Measurements from ENCODE around the gene ZFYVE26. TPM values are rescaled to one million over a fixed set of nuclear protein-coding genes. Genes with fewer than 3 reads are reported as not detected.
A peak's percentile ranks its signal among the peaks of the same experiment; 100 is the strongest.

Gene ZFYVE26
- polyA plus RNA-seq (2013, experiment 1 of 4), result 13.6 TPM
- polyA plus RNA-seq (2013, experiment 2 of 4), result 16.1 TPM
- 10.5 TPM for polyA plus RNA-seq (2013, experiment 3 of 4)
- 13.1 TPM for polyA plus RNA-seq (2013, experiment 4 of 4)

- WGBS, 2 experiments, result 1% methylated on average over 26 of the region's 26 CpGs
- Histone ChIP-seq H3K9me3 (ENCODE audit: control insufficient read depth, low read length) (no peaks in the 10 kb centered on the region), H3K27ac (ENCODE audit: insufficient read depth, low read depth, low read length, poor library complexity, severe bottlenecking) (peak within 1 kb of the TSS; percentile 60), H3K4me3 (ENCODE audit: insufficient read depth, low read depth, low read length) (peak within 1 kb of the TSS; percentile 87), H3K36me3 (ENCODE audit: control insufficient read depth, insufficient read depth, low read length) (peaks cover 6% of the 10 kb centered on the region), H3K4me1 (ENCODE audit: control insufficient read depth, insufficient read depth, low read length) (peaks cover 6% of the 10 kb centered on the region), H3K27me3 (ENCODE audit: control insufficient read depth, insufficient read depth, low read length, poor library complexity, severe bottlenecking) (no peaks in the 10 kb centered on the region)
Observed at GRCh38 chr14:67816326-67817002, at the start of gene ZFYVE26. Gene ZFYVE26 (minus strand): TSS chr14:67816590. CDS start chr14:67815963, 627 bp downstream.

GRCh38 chr14:67863223-67863622 lies 46.8 kb upstream of the ZFYVE26 start:
- 93 to 95% methylated on average over 2 of the region's 2 CpGs for WGBS, 2 experiments
- Histone ChIP-seq H3K4me3 (ENCODE audit: insufficient read depth, low read depth, low read length) (no peak overlapping the region), H3K36me3 (ENCODE audit: control insufficient read depth, insufficient read depth, low read length) (peaks cover 10% of the 10 kb centered on the region), H3K9me3 (ENCODE audit: control insufficient read depth, low read length) (no peaks in the 10 kb centered on the region), H3K27me3 (ENCODE audit: control insufficient read depth, insufficient read depth, low read length, poor library complexity, severe bottlenecking) (no peaks in the 10 kb centered on the region), H3K4me1 (ENCODE audit: control insufficient read depth, insufficient read depth, low read length) (no peaks in the 10 kb centered on the region), H3K27ac (ENCODE audit: insufficient read depth, low read depth, low read length, poor library complexity, severe bottlenecking) (no peak overlapping the region)

- Histone ChIP-seq H3K4me1 (ENCODE audit: control insufficient read depth, insufficient read depth, low read length) (no peaks in the 10 kb centered on the region), H3K27ac (ENCODE audit: insufficient read depth, low read depth, low read length, poor library complexity, severe bottlenecking) (no peak overlapping the region), H3K36me3 (ENCODE audit: control insufficient read depth, insufficient read depth, low read length) (no peaks in the 10 kb centered on the region), H3K9me3 (ENCODE audit: control insufficient read depth, low read length) (no peaks in the 10 kb centered on the region), H3K4me3 (ENCODE audit: insufficient read depth, low read depth, low read length) (no peak overlapping the region), H3K27me3 (ENCODE audit: control insufficient read depth, insufficient read depth, low read length, poor library complexity, severe bottlenecking) (no peaks in the 10 kb centered on the region)
- 92% methylated on average over 1 of the region's 1 CpG; no CpG with 5 or more reads in 1 of the 2 experiments for WGBS, 2 experiments
Observed at GRCh38 chr14:67859169-67859749, 42.9 kb upstream of the ZFYVE26 start.

- no peaks in the 10 kb centered on the region for H3K27me3 ChIP-seq (ENCODE audit: control insufficient read depth, insufficient read depth, low read length, poor library complexity, severe bottlenecking)
- no peaks in the 10 kb centered on the region for H3K9me3 ChIP-seq (ENCODE audit: control insufficient read depth, low read length)
- H3K4me1 ChIP-seq (ENCODE audit: control insufficient read depth, insufficient read depth, low read length), result no peaks in the 10 kb centered on the region
- WGBS, 2 experiments, result 93 to 95% methylated on average over 20 of the region's 20 CpGs
- no peaks in the 10 kb centered on the region for H3K36me3 ChIP-seq (ENCODE audit: control insufficient read depth, insufficient read depth, low read length)
- no peak overlapping the region for H3K4me3 ChIP-seq (ENCODE audit: insufficient read depth, low read depth, low read length)
- H3K27ac ChIP-seq (ENCODE audit: insufficient read depth, low read depth, low read length, poor library complexity, severe bottlenecking), result no peak overlapping the region
Observed at GRCh38 chr14:67857778-67858350, 41.5 kb upstream of the ZFYVE26 start.

- no peaks in the 10 kb centered on the region for H3K36me3 ChIP-seq (ENCODE audit: control insufficient read depth, insufficient read depth, low read length)
- no peaks in the 10 kb centered on the region for H3K9me3 ChIP-seq (ENCODE audit: control insufficient read depth, low read length)
- WGBS, 2 experiments, result 92 to 98% methylated on average over 2 of the region's 2 CpGs
- no peaks in the 10 kb centered on the region for H3K27me3 ChIP-seq (ENCODE audit: control insufficient read depth, insufficient read depth, low read length, poor library complexity, severe bottlenecking)
- H3K27ac ChIP-seq (ENCODE audit: insufficient read depth, low read depth, low read length, poor library complexity, severe bottlenecking), result no peak overlapping the region
- H3K4me1 ChIP-seq (ENCODE audit: control insufficient read depth, insufficient read depth, low read length), result no peaks in the 10 kb centered on the region
- H3K4me3 ChIP-seq (ENCODE audit: insufficient read depth, low read depth, low read length), result no peak overlapping the region
Observed at GRCh38 chr14:67856827-67857226, 40.4 kb upstream of the ZFYVE26 start.

- WGBS, 2 experiments, result 95 to 100% methylated on average over 2 to 3 of the region's 3 CpGs
- no peaks in the 10 kb centered on the region for H3K4me1 ChIP-seq (ENCODE audit: control insufficient read depth, insufficient read depth, low read length)
- H3K9me3 ChIP-seq (ENCODE audit: control insufficient read depth, low read length), result no peaks in the 10 kb centered on the region
- no peaks in the 10 kb centered on the region for H3K36me3 ChIP-seq (ENCODE audit: control insufficient read depth, insufficient read depth, low read length)
- H3K27ac ChIP-seq (ENCODE audit: insufficient read depth, low read depth, low read length, poor library complexity, severe bottlenecking), result no peak overlapping the region
- no peaks in the 10 kb centered on the region for H3K27me3 ChIP-seq (ENCODE audit: control insufficient read depth, insufficient read depth, low read length, poor library complexity, severe bottlenecking)
- no peak overlapping the region for H3K4me3 ChIP-seq (ENCODE audit: insufficient read depth, low read depth, low read length)
Observed at GRCh38 chr14:67853715-67854114, 37.3 kb upstream of the ZFYVE26 start.

GRCh38 chr14:67852926-67853604 lies 36.7 kb upstream of the ZFYVE26 start:
- Histone ChIP-seq H3K4me1 (ENCODE audit: control insufficient read depth, insufficient read depth, low read length) (no peaks in the 10 kb centered on the region), H3K4me3 (ENCODE audit: insufficient read depth, low read depth, low read length) (no peak overlapping the region), H3K36me3 (ENCODE audit: control insufficient read depth, insufficient read depth, low read length) (no peaks in the 10 kb centered on the region), H3K27ac (ENCODE audit: insufficient read depth, low read depth, low read length, poor library complexity, severe bottlenecking) (no peak overlapping the region), H3K9me3 (ENCODE audit: control insufficient read depth, low read length) (no peaks in the 10 kb centered on the region), H3K27me3 (ENCODE audit: control insufficient read depth, insufficient read depth, low read length, poor library complexity, severe bottlenecking) (no peaks in the 10 kb centered on the region)

- Histone ChIP-seq H3K4me1 (ENCODE audit: control insufficient read depth, insufficient read depth, low read length) (no peaks in the 10 kb centered on the region), H3K36me3 (ENCODE audit: control insufficient read depth, insufficient read depth, low read length) (no peaks in the 10 kb centered on the region), H3K9me3 (ENCODE audit: control insufficient read depth, low read length) (no peaks in the 10 kb centered on the region), H3K4me3 (ENCODE audit: insufficient read depth, low read depth, low read length) (no peak overlapping the region), H3K27me3 (ENCODE audit: control insufficient read depth, insufficient read depth, low read length, poor library complexity, severe bottlenecking) (no peaks in the 10 kb centered on the region), H3K27ac (ENCODE audit: insufficient read depth, low read depth, low read length, poor library complexity, severe bottlenecking) (no peak overlapping the region)
- WGBS, 2 experiments, result 81 to 83% methylated on average over 9 of the region's 9 CpGs
Observed at GRCh38 chr14:67851785-67852410, 35.5 kb upstream of the ZFYVE26 start.

- H3K36me3 ChIP-seq (ENCODE audit: control insufficient read depth, insufficient read depth, low read length), result no peaks in the 10 kb centered on the region
- H3K27me3 ChIP-seq (ENCODE audit: control insufficient read depth, insufficient read depth, low read length, poor library complexity, severe bottlenecking), result no peaks in the 10 kb centered on the region
- no peak overlapping the region for H3K4me3 ChIP-seq (ENCODE audit: insufficient read depth, low read depth, low read length)
- no peak overlapping the region for H3K27ac ChIP-seq (ENCODE audit: insufficient read depth, low read depth, low read length, poor library complexity, severe bottlenecking)
- no peaks in the 10 kb centered on the region for H3K9me3 ChIP-seq (ENCODE audit: control insufficient read depth, low read length)
- no peaks in the 10 kb centered on the region for H3K4me1 ChIP-seq (ENCODE audit: control insufficient read depth, insufficient read depth, low read length)
- 89 to 93% methylated on average over 9 of the region's 9 CpGs for WGBS, 2 experiments
Observed at GRCh38 chr14:67850066-67850830, 33.9 kb upstream of the ZFYVE26 start.

All from ectodermal cell (in vitro differentiated cells).